Esophagus muscularis mucosa (tissue), 3 donors: Measurements from ENCODE around the gene RAD51B.

ENCODE experiments used
- POLR2A ChIP-seq: fragments of 450-650 bp; IDR thresholded peaks from one replicate; pipeline ENCODE4 v1.6.1; 2017; ENCODE audit warnings: antibody characterized with exemption, moderate library complexity, mild to moderate bottlenecking, low read depth
- POLR2AphosphoS5 ChIP-seq, 2 donors: sonication (generic); formaldehyde crosslinking; IDR thresholded peaks; one replicate each; pipeline ENCODE4 v1.6.1; 2017; ENCODE audit warnings: antibody characterized with exemption in 2 of 2
- TF ChIP-seq, protein P1 (sequence below), 3 experiments: fragments of 200-600 bp in 2 of 3; fragments of 450-650 bp in 1 of 3; sonication (generic) in 2 of 3; IDR thresholded peaks; one replicate each; pipeline ENCODE4 v1.5.1; 2017 to 2019; ENCODE audit warnings: antibody characterized with exemption in 3 of 3, mild to moderate bottlenecking in 2 of 3, moderate library complexity in 1 of 3

DNA sequence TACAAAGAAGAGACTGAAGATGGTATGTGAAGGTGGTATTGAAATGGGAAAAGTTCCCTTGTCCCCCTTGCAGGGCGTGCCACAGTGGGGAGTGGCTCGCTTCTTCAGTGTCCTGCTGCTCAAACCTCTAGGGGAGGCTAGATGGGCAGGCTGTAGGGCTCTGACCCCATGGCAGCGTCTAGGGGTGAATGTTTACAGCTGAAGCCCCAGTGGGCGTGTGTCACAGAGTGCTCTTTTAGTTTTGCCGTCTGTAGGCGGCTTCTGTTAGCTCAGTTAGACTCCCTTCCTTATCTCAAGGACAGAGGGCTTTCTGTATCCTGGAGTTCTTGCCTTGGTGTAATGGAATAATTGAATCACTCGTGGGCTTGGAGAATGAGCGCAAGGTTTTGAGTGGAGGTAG is 266.2 kb downstream of the RAD51B start:
- TF ChIP-seq POLR2A (no peak), POLR2AphosphoS5 (IDR thresholded peaks at IDR 0.05) (no peak)
- TF ChIP-seq, protein P1, sequence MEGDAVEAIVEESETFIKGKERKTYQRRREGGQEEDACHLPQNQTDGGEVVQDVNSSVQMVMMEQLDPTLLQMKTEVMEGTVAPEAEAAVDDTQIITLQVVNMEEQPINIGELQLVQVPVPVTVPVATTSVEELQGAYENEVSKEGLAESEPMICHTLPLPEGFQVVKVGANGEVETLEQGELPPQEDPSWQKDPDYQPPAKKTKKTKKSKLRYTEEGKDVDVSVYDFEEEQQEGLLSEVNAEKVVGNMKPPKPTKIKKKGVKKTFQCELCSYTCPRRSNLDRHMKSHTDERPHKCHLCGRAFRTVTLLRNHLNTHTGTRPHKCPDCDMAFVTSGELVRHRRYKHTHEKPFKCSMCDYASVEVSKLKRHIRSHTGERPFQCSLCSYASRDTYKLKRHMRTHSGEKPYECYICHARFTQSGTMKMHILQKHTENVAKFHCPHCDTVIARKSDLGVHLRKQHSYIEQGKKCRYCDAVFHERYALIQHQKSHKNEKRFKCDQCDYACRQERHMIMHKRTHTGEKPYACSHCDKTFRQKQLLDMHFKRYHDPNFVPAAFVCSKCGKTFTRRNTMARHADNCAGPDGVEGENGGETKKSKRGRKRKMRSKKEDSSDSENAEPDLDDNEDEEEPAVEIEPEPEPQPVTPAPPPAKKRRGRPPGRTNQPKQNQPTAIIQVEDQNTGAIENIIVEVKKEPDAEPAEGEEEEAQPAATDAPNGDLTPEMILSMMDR (IDR thresholded peaks at IDR 0.05) = no peak
